ENCODE measurements around the gene AUTS2.

The AUTS2 gene

DNA sequence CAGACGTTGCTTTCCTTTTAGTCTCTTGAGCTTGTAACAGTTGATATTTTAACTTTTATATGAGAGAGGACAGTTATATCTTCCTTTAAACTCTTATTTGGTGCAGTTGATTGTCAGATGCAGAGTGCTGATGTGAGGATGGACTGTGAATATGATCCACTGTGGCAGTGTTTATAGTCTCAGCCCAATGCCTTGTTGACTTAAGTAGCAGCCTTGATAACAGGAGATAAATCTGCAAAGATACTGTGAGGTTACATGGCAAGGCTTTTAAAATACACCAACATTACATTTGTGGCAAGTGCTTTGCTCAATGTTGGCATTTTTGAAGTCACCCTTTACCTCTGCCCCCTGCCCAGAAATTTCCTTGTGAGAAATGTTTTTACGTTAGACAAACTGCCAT lies 206.7 kb downstream of the AUTS2 start:
- no peaks in the 10 kb centered on the region for H3K9me3 ChIP-seq (ENCODE audit: control insufficient read depth in 2 of 2, low read length in 2 of 2)
- no peak overlapping the region for H3K9ac ChIP-seq (ENCODE audit: low read length in 2 of 2)
- H3K4me1 ChIP-seq (ENCODE audit: control insufficient read depth, insufficient read depth, low read length) = peaks cover 7% of the 10 kb centered on the region
- H3K36me3 ChIP-seq (ENCODE audit: control insufficient read depth in 2 of 2, insufficient read depth in 2 of 2, low read length in 2 of 2) = no peaks in the 10 kb centered on the region
- H3K4me3 ChIP-seq (ENCODE audit: low read length in 2 of 2) = no peak overlapping the region
- H3K27ac ChIP-seq (ENCODE audit: low read length) = no peak overlapping the region
- no peaks in the 10 kb centered on the region for H3K27me3 ChIP-seq (ENCODE audit: control insufficient read depth in 1 of 2, insufficient read depth in 2 of 2, low read length in 2 of 2)

DNA sequence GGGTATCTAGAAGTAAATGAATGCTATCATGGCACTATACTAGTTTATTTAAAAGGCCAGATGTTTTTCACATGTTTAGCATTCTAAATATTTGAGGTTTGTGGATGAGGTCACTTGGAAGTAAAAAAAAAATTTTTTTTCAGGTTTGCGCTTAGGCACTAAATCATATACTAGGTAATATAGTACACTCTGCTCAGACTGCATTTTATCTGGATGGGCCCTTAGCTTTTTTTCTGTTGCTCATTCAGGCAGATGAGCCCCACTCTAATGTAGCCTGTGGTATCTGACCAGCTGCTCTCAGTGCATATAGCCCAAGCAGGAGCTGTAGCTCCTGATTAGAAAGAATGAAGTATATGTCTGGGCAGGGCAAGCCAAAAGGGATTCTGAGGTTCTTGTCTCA lies 210.1 kb downstream of the AUTS2 start:
- peaks cover 6% of the 10 kb centered on the region for H3K4me1 ChIP-seq (ENCODE audit: control insufficient read depth, insufficient read depth, low read length)
- H3K36me3 ChIP-seq (ENCODE audit: control insufficient read depth in 2 of 2, insufficient read depth in 2 of 2, low read length in 2 of 2) = no peaks in the 10 kb centered on the region
- H3K9me3 ChIP-seq (ENCODE audit: control insufficient read depth in 2 of 2, low read length in 2 of 2) = no peaks in the 10 kb centered on the region
- no peak overlapping the region for H3K4me3 ChIP-seq (ENCODE audit: low read length in 2 of 2)
- no peak overlapping the region for H3K9ac ChIP-seq (ENCODE audit: low read length in 2 of 2)
- no peak overlapping the region for H3K27ac ChIP-seq (ENCODE audit: low read length)
- no peaks in the 10 kb centered on the region for H3K27me3 ChIP-seq (ENCODE audit: control insufficient read depth in 1 of 2, insufficient read depth in 2 of 2, low read length in 2 of 2)

DNA sequence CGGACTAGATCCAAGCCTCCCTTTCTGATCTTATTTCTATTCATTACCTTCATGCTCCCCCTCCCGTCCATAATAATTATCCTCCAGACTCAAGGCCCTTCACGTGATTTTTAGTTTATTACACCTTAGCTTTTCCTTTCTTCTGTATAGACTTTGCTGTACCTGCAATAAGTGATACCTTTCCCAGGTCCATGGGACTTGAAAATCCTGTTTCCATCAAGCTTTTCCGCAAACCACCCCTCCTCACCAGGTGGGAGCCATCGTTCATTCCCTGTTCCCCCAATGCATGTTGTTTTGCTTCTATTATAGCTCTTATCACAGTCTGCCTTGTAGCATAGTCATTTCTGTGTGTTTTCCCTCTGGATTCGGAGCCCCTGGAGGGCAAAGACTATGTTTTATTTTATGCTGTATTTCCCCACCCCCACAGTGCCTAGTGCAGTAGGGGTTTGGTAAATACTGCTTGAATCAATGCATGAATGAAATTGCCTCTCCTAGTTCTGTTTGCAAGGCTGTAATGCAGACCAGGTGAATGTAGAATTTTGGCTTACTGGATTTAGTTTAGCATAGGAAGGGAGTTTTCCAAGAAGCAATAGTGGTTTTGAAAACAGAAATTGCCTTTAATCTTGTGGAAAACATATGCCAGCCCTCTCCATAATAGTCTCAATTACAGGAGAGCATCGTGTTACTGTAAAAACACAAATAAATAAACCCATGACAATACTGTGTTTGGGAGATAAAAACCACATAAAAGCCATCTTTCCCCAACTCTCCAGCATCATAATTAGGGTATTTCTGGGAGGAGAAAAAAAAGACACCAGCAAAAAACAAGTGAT lies 213.4 kb downstream of the AUTS2 start:
- no peak overlapping the region for H3K27ac ChIP-seq (ENCODE audit: low read length)
- no peaks in the 10 kb centered on the region for H3K9me3 ChIP-seq (ENCODE audit: control insufficient read depth in 2 of 2, low read length in 2 of 2)
- H3K4me3 ChIP-seq (ENCODE audit: low read length in 2 of 2) = no peak overlapping the region
- no peaks in the 10 kb centered on the region for H3K36me3 ChIP-seq (ENCODE audit: control insufficient read depth in 2 of 2, insufficient read depth in 2 of 2, low read length in 2 of 2)
- H3K4me1 ChIP-seq (ENCODE audit: control insufficient read depth, insufficient read depth, low read length) = peaks cover 19% of the 10 kb centered on the region
- H3K27me3 ChIP-seq (ENCODE audit: control insufficient read depth in 1 of 2, insufficient read depth in 2 of 2, low read length in 2 of 2) = no peaks in the 10 kb centered on the region
- no peak overlapping the region for H3K9ac ChIP-seq (ENCODE audit: low read length in 2 of 2)

DNA sequence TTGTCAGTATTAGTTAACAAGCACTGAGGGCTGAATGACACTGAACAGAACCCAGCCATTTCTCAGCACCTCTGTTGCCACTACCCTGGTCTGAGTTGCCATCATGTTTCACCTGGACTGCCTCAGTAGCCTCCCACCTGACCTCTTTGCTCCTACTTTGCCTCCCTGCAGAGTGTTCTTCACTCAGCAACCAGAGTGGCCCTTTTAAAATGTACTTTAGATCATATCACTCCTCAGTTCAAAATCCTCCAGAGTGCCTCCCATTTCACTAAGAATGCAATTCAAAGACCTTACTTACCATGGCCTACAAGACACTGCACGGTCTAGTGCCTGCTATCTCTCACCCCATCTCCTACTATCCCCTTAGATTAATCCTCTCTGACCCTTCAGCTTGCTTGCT lies 214.5 kb downstream of the AUTS2 start:
- no peaks in the 10 kb centered on the region for H3K36me3 ChIP-seq (ENCODE audit: control insufficient read depth in 2 of 2, insufficient read depth in 2 of 2, low read length in 2 of 2)
- no peak overlapping the region for H3K4me3 ChIP-seq (ENCODE audit: low read length in 2 of 2)
- no peaks in the 10 kb centered on the region for H3K9me3 ChIP-seq (ENCODE audit: control insufficient read depth in 2 of 2, low read length in 2 of 2)
- H3K27me3 ChIP-seq (ENCODE audit: control insufficient read depth in 1 of 2, insufficient read depth in 2 of 2, low read length in 2 of 2) = no peaks in the 10 kb centered on the region
- peaks cover 30% of the 10 kb centered on the region for H3K4me1 ChIP-seq (ENCODE audit: control insufficient read depth, insufficient read depth, low read length)
- no peak overlapping the region for H3K27ac ChIP-seq (ENCODE audit: low read length)
- no peak overlapping the region for H3K9ac ChIP-seq (ENCODE audit: low read length in 2 of 2)

DNA sequence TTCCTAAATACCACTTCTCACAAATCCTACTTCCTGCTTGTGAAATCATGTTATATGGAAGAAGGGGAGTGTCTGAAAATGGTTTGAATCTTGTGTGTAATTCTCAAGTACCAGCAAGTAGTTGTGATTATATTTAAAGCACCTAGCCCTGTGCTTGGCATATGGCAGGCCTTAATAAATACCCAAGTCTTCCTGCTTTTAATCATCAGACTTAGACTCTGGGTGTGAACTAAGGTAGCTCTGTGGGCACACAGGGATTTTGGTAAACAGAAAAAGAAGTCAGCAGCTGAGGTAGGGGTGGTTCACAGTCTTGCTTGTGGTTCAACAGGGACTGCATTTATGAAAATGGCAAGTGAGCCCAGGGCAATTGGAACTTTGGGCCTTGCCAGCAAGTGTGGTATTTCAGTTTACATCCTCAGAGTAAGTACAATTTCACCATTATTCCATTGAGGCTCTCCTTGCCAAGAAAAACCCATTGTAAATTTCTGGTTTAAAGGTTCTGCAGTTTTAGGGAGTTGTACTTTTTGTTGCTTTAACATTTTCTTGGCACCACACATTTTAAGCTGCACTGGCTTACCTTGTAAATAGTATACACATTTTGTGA lies 215.5 kb downstream of the AUTS2 start:
- Histone ChIP-seq H3K27ac (ENCODE audit: low read length) (no peak overlapping the region), H3K27me3 (ENCODE audit: control insufficient read depth in 1 of 2, insufficient read depth in 2 of 2, low read length in 2 of 2) (no peaks in the 10 kb centered on the region), H3K4me3 (ENCODE audit: low read length in 2 of 2) (no peak overlapping the region), H3K36me3 (ENCODE audit: control insufficient read depth in 2 of 2, insufficient read depth in 2 of 2, low read length in 2 of 2) (no peaks in the 10 kb centered on the region), H3K4me1 (ENCODE audit: control insufficient read depth, insufficient read depth, low read length) (peaks cover 36% of the 10 kb centered on the region), H3K9me3 (ENCODE audit: control insufficient read depth in 2 of 2, low read length in 2 of 2) (no peaks in the 10 kb centered on the region), H3K9ac (ENCODE audit: low read length in 2 of 2) (no peak overlapping the region)

- Histone ChIP-seq H3K4me1 (ENCODE audit: control insufficient read depth, insufficient read depth, low read length) (peaks cover 36% of the 10 kb centered on the region), H3K9ac (ENCODE audit: low read length in 2 of 2) (no peak overlapping the region), H3K27ac (ENCODE audit: low read length) (no peak overlapping the region), H3K4me3 (ENCODE audit: low read length in 2 of 2) (peak overlapping the region; percentile 16 to 57), H3K27me3 (ENCODE audit: control insufficient read depth in 1 of 2, insufficient read depth in 2 of 2, low read length in 2 of 2) (no peaks in the 10 kb centered on the region), H3K36me3 (ENCODE audit: control insufficient read depth in 2 of 2, insufficient read depth in 2 of 2, low read length in 2 of 2) (no peaks in the 10 kb centered on the region), H3K9me3 (ENCODE audit: control insufficient read depth in 2 of 2, low read length in 2 of 2) (no peaks in the 10 kb centered on the region)
These were observed 216.2 kb downstream of the AUTS2 start for GRCh38 chr7:69814421-69814962.

GRCh38 chr7:69816501-69816900 lies 218.2 kb downstream of the AUTS2 start:
- Histone ChIP-seq H3K9me3 (ENCODE audit: control insufficient read depth in 2 of 2, low read length in 2 of 2) (no peaks in the 10 kb centered on the region), H3K4me3 (ENCODE audit: low read length in 2 of 2) (no peak overlapping the region), H3K27ac (ENCODE audit: low read length) (peak overlapping the region; percentile 31), H3K27me3 (ENCODE audit: control insufficient read depth in 1 of 2, insufficient read depth in 2 of 2, low read length in 2 of 2) (no peaks in the 10 kb centered on the region), H3K36me3 (ENCODE audit: control insufficient read depth in 2 of 2, insufficient read depth in 2 of 2, low read length in 2 of 2) (no peaks in the 10 kb centered on the region), H3K9ac (ENCODE audit: low read length in 2 of 2) (no peak overlapping the region), H3K4me1 (ENCODE audit: control insufficient read depth, insufficient read depth, low read length) (peaks cover 40% of the 10 kb centered on the region)

- Histone ChIP-seq H3K9ac (ENCODE audit: low read length in 2 of 2) (no peak overlapping the region), H3K4me3 (ENCODE audit: low read length in 2 of 2) (peak overlapping the region in 1 of 2 donors; percentile 0), H3K4me1 (ENCODE audit: control insufficient read depth, insufficient read depth, low read length) (peaks cover 42% of the 10 kb centered on the region), H3K27ac (ENCODE audit: low read length) (peak overlapping the region; percentile 31), H3K27me3 (ENCODE audit: control insufficient read depth in 1 of 2, insufficient read depth in 2 of 2, low read length in 2 of 2) (no peaks in the 10 kb centered on the region), H3K36me3 (ENCODE audit: control insufficient read depth in 2 of 2, insufficient read depth in 2 of 2, low read length in 2 of 2) (no peaks in the 10 kb centered on the region), H3K9me3 (ENCODE audit: control insufficient read depth in 2 of 2, low read length in 2 of 2) (no peaks in the 10 kb centered on the region)
These were observed 218.8 kb downstream of the AUTS2 start for GRCh38 chr7:69817121-69817520.

- H3K4me3 ChIP-seq (ENCODE audit: low read length in 2 of 2) = peak overlapping the region in 1 of 2 donors; percentile 8
- peaks cover 44% of the 10 kb centered on the region for H3K4me1 ChIP-seq (ENCODE audit: control insufficient read depth, insufficient read depth, low read length)
- H3K36me3 ChIP-seq (ENCODE audit: control insufficient read depth in 2 of 2, insufficient read depth in 2 of 2, low read length in 2 of 2) = no peaks in the 10 kb centered on the region
- no peaks in the 10 kb centered on the region for H3K9me3 ChIP-seq (ENCODE audit: control insufficient read depth in 2 of 2, low read length in 2 of 2)
- H3K9ac ChIP-seq (ENCODE audit: low read length in 2 of 2) = no peak overlapping the region
- H3K27me3 ChIP-seq (ENCODE audit: control insufficient read depth in 1 of 2, insufficient read depth in 2 of 2, low read length in 2 of 2) = no peaks in the 10 kb centered on the region
- H3K27ac ChIP-seq (ENCODE audit: low read length) = no peak overlapping the region
These were observed 219.8 kb downstream of the AUTS2 start for GRCh38 chr7:69817841-69818635.

GRCh38 chr7:69818636-69819332 lies 220.5 kb downstream of the AUTS2 start:
- H3K27ac ChIP-seq (ENCODE audit: low read length) = no peak overlapping the region
- H3K9ac ChIP-seq (ENCODE audit: low read length in 2 of 2) = no peak overlapping the region
- H3K27me3 ChIP-seq (ENCODE audit: control insufficient read depth in 1 of 2, insufficient read depth in 2 of 2, low read length in 2 of 2) = no peaks in the 10 kb centered on the region
- no peaks in the 10 kb centered on the region for H3K36me3 ChIP-seq (ENCODE audit: control insufficient read depth in 2 of 2, insufficient read depth in 2 of 2, low read length in 2 of 2)
- H3K9me3 ChIP-seq (ENCODE audit: control insufficient read depth in 2 of 2, low read length in 2 of 2) = no peaks in the 10 kb centered on the region
- H3K4me3 ChIP-seq (ENCODE audit: low read length in 2 of 2) = no peak overlapping the region
- peaks cover 38% of the 10 kb centered on the region for H3K4me1 ChIP-seq (ENCODE audit: control insufficient read depth, insufficient read depth, low read length)
